ENCODE measurements around the gene LINGO3.

DNA sequence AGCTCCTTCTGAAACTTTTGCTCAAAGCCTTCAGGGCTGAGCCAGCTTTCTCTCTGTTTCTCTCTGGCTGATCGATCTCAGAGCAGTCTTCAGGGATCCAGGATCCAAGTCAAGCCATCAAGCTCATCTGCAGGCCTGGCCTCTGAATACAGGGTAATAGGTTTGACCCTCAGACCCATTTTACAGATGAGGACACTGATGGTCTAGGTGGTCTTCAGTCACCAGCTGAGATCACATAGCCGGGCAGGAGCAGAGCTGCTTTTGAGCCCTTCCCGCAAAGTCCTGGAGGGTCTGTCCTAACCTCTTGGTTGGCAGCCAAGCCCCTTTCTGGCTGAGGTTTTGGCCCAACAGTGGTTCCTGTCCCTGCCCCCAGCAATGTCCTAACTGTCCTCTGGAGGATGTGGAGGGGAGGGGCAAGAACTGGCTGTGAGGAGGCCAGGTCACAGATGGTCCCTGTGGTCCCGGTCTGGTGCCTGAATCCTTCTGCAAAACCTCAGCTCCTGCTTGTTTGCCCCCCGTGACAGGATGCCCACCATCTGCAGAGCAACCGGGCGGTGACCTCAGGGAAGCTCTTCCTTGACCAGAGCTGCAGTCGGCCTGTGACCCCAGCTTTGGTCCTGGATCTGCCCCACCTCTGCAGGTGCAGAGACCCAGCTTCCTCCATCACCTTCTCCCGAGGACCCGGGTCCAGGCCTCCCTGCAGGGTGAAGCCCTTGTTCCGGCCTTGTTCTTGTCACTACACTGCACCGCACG, 20.2 kb downstream of the LINGO3 start:
- TF ChIP-seq CTCF (IDR thresholded peaks at IDR 0.05) (no peak), POLR2A (IDR thresholded peaks at IDR 0.05) (no peak), EP300 (IDR thresholded peaks at IDR 0.05) (no peak)
